ENCODE data around the gene PIEZO1. TPM values are rescaled to one million over a fixed set of nuclear protein-coding genes. Genes with fewer than 3 reads are reported as not detected.

PIEZO1 gene
- total RNA-seq, 1 donor from 2014 or later: 160 TPM

DNA sequence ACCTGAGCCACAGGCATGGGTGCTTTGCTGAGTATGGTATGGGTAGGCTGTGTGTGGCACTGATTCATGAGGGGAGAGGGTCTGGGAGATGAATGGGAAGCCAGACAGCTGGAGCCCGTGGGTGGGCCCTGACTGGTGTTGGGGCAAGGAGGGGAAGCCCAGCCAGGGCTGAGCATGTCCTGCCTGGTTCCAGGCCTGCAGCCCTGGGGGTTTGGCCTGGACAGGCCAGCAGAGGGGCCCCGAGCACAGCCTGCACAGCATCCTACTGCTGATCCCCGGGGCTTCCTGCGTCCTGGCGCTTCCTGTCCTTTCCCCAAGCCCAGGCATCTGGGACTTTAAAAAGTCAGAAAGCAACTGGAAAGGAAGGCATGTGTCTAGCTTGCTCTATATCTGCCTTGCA is 117.6 kb downstream of the PIEZO1 start:
- H3K36me3 Mint-ChIP-seq: peaks cover 4% of the 10 kb centered on the region
- no peak overlapping the region for H3K4me3 Mint-ChIP-seq
- TF ChIP-seq, protein P1, sequence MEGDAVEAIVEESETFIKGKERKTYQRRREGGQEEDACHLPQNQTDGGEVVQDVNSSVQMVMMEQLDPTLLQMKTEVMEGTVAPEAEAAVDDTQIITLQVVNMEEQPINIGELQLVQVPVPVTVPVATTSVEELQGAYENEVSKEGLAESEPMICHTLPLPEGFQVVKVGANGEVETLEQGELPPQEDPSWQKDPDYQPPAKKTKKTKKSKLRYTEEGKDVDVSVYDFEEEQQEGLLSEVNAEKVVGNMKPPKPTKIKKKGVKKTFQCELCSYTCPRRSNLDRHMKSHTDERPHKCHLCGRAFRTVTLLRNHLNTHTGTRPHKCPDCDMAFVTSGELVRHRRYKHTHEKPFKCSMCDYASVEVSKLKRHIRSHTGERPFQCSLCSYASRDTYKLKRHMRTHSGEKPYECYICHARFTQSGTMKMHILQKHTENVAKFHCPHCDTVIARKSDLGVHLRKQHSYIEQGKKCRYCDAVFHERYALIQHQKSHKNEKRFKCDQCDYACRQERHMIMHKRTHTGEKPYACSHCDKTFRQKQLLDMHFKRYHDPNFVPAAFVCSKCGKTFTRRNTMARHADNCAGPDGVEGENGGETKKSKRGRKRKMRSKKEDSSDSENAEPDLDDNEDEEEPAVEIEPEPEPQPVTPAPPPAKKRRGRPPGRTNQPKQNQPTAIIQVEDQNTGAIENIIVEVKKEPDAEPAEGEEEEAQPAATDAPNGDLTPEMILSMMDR (IDR thresholded peaks at IDR 0.05; ENCODE audit: unreplicated experiment): no peak
- peak overlapping the region; percentile 64 for H3K27ac Mint-ChIP-seq
- H3K9me3 Mint-ChIP-seq: no peaks in the 10 kb centered on the region
- no peak for DNase-seq (ENCODE audit: low spot score in 2 of 2, unreplicated experiment in 2 of 2)
- H3K27me3 Mint-ChIP-seq (ENCODE audit: low read depth): no peaks in the 10 kb centered on the region
- peaks cover 7% of the 10 kb centered on the region for H3K4me1 Mint-ChIP-seq

DNA sequence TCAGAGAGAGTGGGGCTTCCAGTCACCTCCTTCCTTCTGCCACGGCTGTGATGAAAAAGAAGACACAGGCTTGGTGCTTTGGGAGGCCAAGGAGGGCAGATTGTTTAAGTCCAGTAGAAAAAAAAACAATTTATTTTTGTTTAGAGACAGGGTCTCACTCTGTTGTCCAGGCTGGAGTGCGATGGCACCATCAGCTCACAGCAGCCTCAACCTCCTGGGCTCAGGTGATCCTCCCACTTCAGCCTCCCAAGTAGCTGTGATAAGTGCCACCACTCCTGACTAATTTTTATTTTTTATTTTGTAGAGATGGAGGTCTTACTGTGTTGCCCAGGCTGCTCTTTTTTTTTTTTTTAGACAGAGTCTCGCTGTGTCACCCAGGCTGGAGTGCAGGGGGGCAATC is 119.5 kb downstream of the PIEZO1 start:
- TF ChIP-seq, protein P1 (IDR thresholded peaks at IDR 0.05; ENCODE audit: unreplicated experiment): no peak
- no peak overlapping the region for H3K4me3 Mint-ChIP-seq
- DNase-seq (ENCODE audit: low spot score in 2 of 2, unreplicated experiment in 2 of 2): no peak
- H3K27ac Mint-ChIP-seq: no peak overlapping the region
- no peaks in the 10 kb centered on the region for H3K9me3 Mint-ChIP-seq
- peaks cover 17% of the 10 kb centered on the region for H3K4me1 Mint-ChIP-seq
- H3K27me3 Mint-ChIP-seq (ENCODE audit: low read depth): no peaks in the 10 kb centered on the region
- H3K36me3 Mint-ChIP-seq: peaks cover 4% of the 10 kb centered on the region

Small RNA genes within 50 kb of the gene (microRNA-seq; reads per million reads assigned to microRNA genes)
- not detected for gene MIR4722

Other genes starting within 250 kb of the PIEZO1 start
- gene ZC3H18, start 214.8 kb downstream of the PIEZO1 start, total RNA-seq: 59.9 to 64.9 TPM (median 62.2 TPM) in 3 replicates
- gene IL17C, start 146.6 kb downstream of the PIEZO1 start, total RNA-seq: 0.23 TPM in 1 of 3 replicates, not detected in the others
- gene CYBA, start 134.2 kb downstream of the PIEZO1 start, total RNA-seq: 116 to 127 TPM (median 121 TPM) in 3 replicates
- 59.5 to 67.2 TPM (median 64.0 TPM) in 3 replicates for gene MVD, start 122.1 kb downstream of the PIEZO1 start, total RNA-seq
- gene SNAI3, start 98.7 kb downstream of the PIEZO1 start, total RNA-seq: 0.29 to 0.69 TPM (median 0.43 TPM) in 3 replicates
- gene RNF166, start 78.8 kb downstream of the PIEZO1 start, total RNA-seq: 20.9 to 22.9 TPM (median 21.4 TPM) in 3 replicates
- gene CTU2, start 78.7 kb downstream of the PIEZO1 start, total RNA-seq: 22.2 to 28.2 TPM (median 22.2 TPM) in 3 replicates
- 14.1 to 15.9 TPM (median 14.6 TPM) in 3 replicates for gene CDT1, start 18.6 kb upstream of the PIEZO1 start, total RNA-seq
- gene APRT, start 26.7 kb upstream of the PIEZO1 start, total RNA-seq: 95.9 to 99.2 TPM (median 96.2 TPM) in 3 replicates
- 41.3 to 44.7 TPM (median 42.4 TPM) in 3 replicates for gene GALNS, start 71.7 kb upstream of the PIEZO1 start, total RNA-seq
- gene TRAPPC2L, start 71.9 kb upstream of the PIEZO1 start, total RNA-seq: 88.2 to 101 TPM (median 96.3 TPM) in 3 replicates
- gene PABPN1L, start 81.4 kb upstream of the PIEZO1 start, total RNA-seq: 0.22 to 0.41 TPM (median 0.40 TPM) in 3 replicates
- gene CBFA2T3, start 192.0 kb upstream of the PIEZO1 start, total RNA-seq: 10.1 to 11.5 TPM (median 10.1 TPM) in 3 replicates